H1 (cell line): ENCODE results near the gene THAP12. TPM values are rescaled to one million over a fixed set of nuclear protein-coding genes. Genes with fewer than 3 reads are reported as not detected.

ENCODE experiments used
- CTCF ChIA-PET: fragments of 300-600 bp; sonication (Branson Sonifier 250); formaldehyde crosslinking; loops from one replicate; lab custom pipeline; 2021; ENCODE audit not compliant: partially characterized antibody; lab: Charles Lee
- POLR2A ChIA-PET: fragments of 300-600 bp; sonication (Branson Sonifier 250); formaldehyde crosslinking; loops from one replicate; lab custom pipeline; 2021; ENCODE audit warnings: inconsistent platforms; ENCODE audit not compliant: partially characterized antibody; lab: Charles Lee
- DNase-seq, 2 experiments: peaks; one replicate each; pipeline versions ENCODE4 v3.0.0 to v3.0.0-alpha.2; 2010 to 2022; ENCODE audit warnings: low spot score in 2 of 2, low read depth in 1 of 2, mixed read lengths in 1 of 2
- FAIRE-seq: peaks from 2 replicates; lab custom pipeline; 2011; peaks lifted over from hg19 to GRCh38; lab: Jason Lieb, UNC
- H2AFZ ChIP-seq: 2 replicates; pipeline ENCODE4 v1.8.1; 2012; ENCODE audit warnings: low read length, inconsistent platforms
- H2AK5ac ChIP-seq: 2 replicates; pipeline ENCODE4 v1.6.1; 2013; ENCODE audit warnings: low read depth, low read length
- H2BK120ac ChIP-seq: replicated peaks from 2 replicates; pipeline ENCODE3; 2013; ENCODE audit warnings: low read depth, low read length, inconsistent platforms
- H2BK12ac ChIP-seq: 2 replicates; pipeline ENCODE4 v1.6.1; 2013; ENCODE audit warnings: low read depth, low read length
- H2BK15ac ChIP-seq: 2 replicates; pipeline ENCODE4 v1.6.1; 2013; ENCODE audit warnings: low read length
- H2BK20ac ChIP-seq: 2 replicates; pipeline ENCODE4 v1.6.1; 2013; ENCODE audit warnings: low read length
- H2BK5ac ChIP-seq: 2 replicates; pipeline ENCODE4 v1.6.1; 2013; ENCODE audit warnings: low read depth, low read length
- H3K14ac ChIP-seq: 2 replicates; pipeline ENCODE4 v1.6.1; 2013; ENCODE audit warnings: inconsistent platforms; ENCODE audit not compliant: insufficient read length
- H3K18ac ChIP-seq: 2 replicates; pipeline ENCODE4 v1.6.1; 2013; ENCODE audit warnings: low read length; ENCODE audit errors: extremely low read depth
- H3K23ac ChIP-seq: 2 replicates; pipeline ENCODE4 v1.6.1; 2013; ENCODE audit warnings: inconsistent platforms; ENCODE audit not compliant: insufficient read length
- H3K23me2 ChIP-seq: 2 replicates; pipeline ENCODE4 v1.6.1; 2013; ENCODE audit warnings: low read depth, low read length
- H3K27ac ChIP-seq: 2 replicates; pipeline ENCODE4 v1.6.1; 2011; ENCODE audit warnings: low read depth, low read length, inconsistent platforms
- H3K27me3 ChIP-seq, 4 experiments: replicated peaks in 1 of 4; 1 replicate in 1 of 4; 2 replicates in 3 of 4; pipeline versions ENCODE4 v1.6.1 to v1.8.1; 2011 to 2013; ENCODE audit warnings: low read length in 3 of 4, mild to moderate bottlenecking in 3 of 4, inconsistent platforms in 2 of 4, mixed read lengths in 2 of 4, moderate library complexity in 1 of 4; ENCODE audit not compliant: control insufficient read depth in 3 of 4, insufficient read depth in 3 of 4; ENCODE audit errors: extremely low read depth in 1 of 4
- H3K36me3 ChIP-seq, 4 experiments: 2 replicates each; pipeline versions ENCODE4 v1.6.1 to v1.8.1; 2011 to 2013; ENCODE audit warnings: mild to moderate bottlenecking in 4 of 4, low read length in 3 of 4, moderate library complexity in 2 of 4, control low read depth in 1 of 4, inconsistent platforms in 1 of 4; ENCODE audit not compliant: insufficient read depth in 4 of 4, control insufficient read depth in 2 of 4
- H3K4ac ChIP-seq: replicated peaks from 2 replicates; pipeline ENCODE3; 2013; ENCODE audit warnings: low read length, low read depth, mixed read lengths, inconsistent platforms; ENCODE audit not compliant: insufficient read length
- H3K4me1 ChIP-seq, 4 experiments: replicated peaks in 1 of 4; 1 replicate in 1 of 4; 2 replicates in 3 of 4; pipeline versions ENCODE4 v1.6.1 to v1.8.1; 2011 to 2013; ENCODE audit warnings: low read length in 3 of 4, inconsistent platforms in 2 of 4, mixed read lengths in 1 of 4; ENCODE audit not compliant: insufficient read depth in 4 of 4, control insufficient read depth in 3 of 4
- H3K4me2 ChIP-seq, 2 experiments: 2 replicates each; pipeline versions ENCODE4 v1.6.1 to v1.8.1; 2011 to 2013; ENCODE audit warnings: low read depth in 2 of 2, low read length in 2 of 2, control low read depth in 1 of 2, inconsistent platforms in 1 of 2, mild to moderate bottlenecking in 1 of 2; ENCODE audit not compliant: insufficient read depth in 1 of 2
- H3K4me3 ChIP-seq, 4 experiments: fragments of 200-600, 300-600 bp in 1 of 4; sonication (generic), shearing (Covaris generic), sonication (Bioruptor Twin) in 1 of 4; 2 replicates each; pipeline versions ENCODE4 v1.5.1 to v1.8.1; 2011 to 2016; ENCODE audit warnings: low read length in 4 of 4, low read depth in 3 of 4, control low read depth in 2 of 4, inconsistent platforms in 2 of 4, mild to moderate bottlenecking in 2 of 4, mixed read lengths in 1 of 4, moderate library complexity in 1 of 4; ENCODE audit not compliant: insufficient read depth in 2 of 4; ENCODE audit errors: extremely low read depth in 1 of 4
- H3K56ac ChIP-seq: replicated peaks from 2 replicates; pipeline ENCODE3; 2013; ENCODE audit warnings: low read depth, mild to moderate bottlenecking, mixed read lengths, low read length, inconsistent platforms; ENCODE audit not compliant: insufficient read length
- H3K79me1 ChIP-seq: 2 replicates; pipeline ENCODE4 v1.6.1; 2013; ENCODE audit warnings: low read depth, low read length, control low read depth
- H3K79me2 ChIP-seq, 2 experiments: 2 replicates each; pipeline versions ENCODE4 v1.6.1 to v1.8.1; 2012 to 2013; ENCODE audit warnings: low read length in 2 of 2, mild to moderate bottlenecking in 2 of 2, inconsistent platforms in 1 of 2; ENCODE audit not compliant: insufficient read depth in 2 of 2, control insufficient read depth in 1 of 2
- H3K9ac ChIP-seq, 4 experiments: replicated peaks in 1 of 4; 1 replicate in 1 of 4; 2 replicates in 3 of 4; pipeline versions ENCODE4 v1.6.1 to v1.8.1; 2011 to 2013; ENCODE audit warnings: low read depth in 3 of 4, low read length in 3 of 4, control low read depth in 2 of 4, mild to moderate bottlenecking in 2 of 4, moderate library complexity in 2 of 4, inconsistent platforms in 1 of 4; ENCODE audit errors: extremely low read depth in 1 of 4
- H3K9me3 ChIP-seq, 2 experiments: 2 replicates each; pipeline versions ENCODE4 v1.6.1 to v1.8.1; 2012 to 2013; ENCODE audit warnings: mild to moderate bottlenecking in 2 of 2, moderate library complexity in 2 of 2, control low read depth in 1 of 2, inconsistent platforms in 1 of 2, low read depth in 1 of 2, low read length in 1 of 2, mixed read lengths in 1 of 2; ENCODE audit not compliant: insufficient read depth in 2 of 2
- H4K20me1 ChIP-seq, 2 experiments: replicated peaks in 1 of 2; 2 replicates each; pipeline versions ENCODE3 to v1.8.1; 2011 to 2013; ENCODE audit warnings: inconsistent platforms in 2 of 2, low read length in 2 of 2, mild to moderate bottlenecking in 1 of 2; ENCODE audit not compliant: insufficient read depth in 2 of 2, control insufficient read depth in 1 of 2
- H4K5ac ChIP-seq: 2 replicates; pipeline ENCODE4 v1.6.1; 2013; ENCODE audit warnings: low read length, low read depth, mixed read lengths, inconsistent platforms; ENCODE audit not compliant: insufficient read length
- H4K8ac ChIP-seq: 2 replicates; pipeline ENCODE4 v1.8.0; 2013; ENCODE audit warnings: mild to moderate bottlenecking, moderate library complexity, low read length, inconsistent platforms; ENCODE audit not compliant: insufficient read depth; ENCODE audit errors: extremely low read depth
- H4K91ac ChIP-seq: replicated peaks from 2 replicates; pipeline ENCODE3; 2013; ENCODE audit warnings: low read length, mixed read lengths, inconsistent platforms; ENCODE audit not compliant: insufficient read length
- HDAC2 ChIP-seq, 2 experiments: fragments of 300-600 bp in 1 of 2; sonication (generic) in 1 of 2; IDR thresholded peaks; 2 replicates each; pipeline ENCODE4 v1.6.1; 2011 to 2012; ENCODE audit warnings: low read depth in 2 of 2, low read length in 2 of 2, mild to moderate bottlenecking in 2 of 2, moderate library complexity in 2 of 2, borderline replicate concordance in 1 of 2, inconsistent platforms in 1 of 2
- SIRT6 ChIP-seq: IDR thresholded peaks from one replicate; pipeline ENCODE4 v1.7.1; 2012; ENCODE audit warnings: low read length, inconsistent platforms
- WGBS, 2 experiments: shearing (Covaris generic) in 1 of 2; methylation state at CpG; one replicate each; pipeline versions ENCODE4 v1.1.6 to v1.1.7; 2013 to 2015; ENCODE audit warnings: low lambda C conversion rate in 2 of 2, mixed read lengths in 2 of 2, inconsistent platforms in 1 of 2, low coverage in 1 of 2, missing lambda C conversion rate in 1 of 2; ENCODE audit not compliant: insufficient replicate concordance in 2 of 2, insufficient coverage in 1 of 2, insufficient read length in 1 of 2; ENCODE audit errors: extremely low coverage in 1 of 2, missing lambda C conversion rate in 1 of 2; 5-methylcytosine and 5-hydroxymethylcytosine counted together
- polyA plus RNA-seq, 7 experiments: library from polyadenylated mRNA; depleted of rRNA in 3 of 7; stranded (reverse) in 5 of 7; unstranded in 2 of 7; fragments of >200 nt in 5 of 7; fragments of 200-250 nt in 2 of 7; gene quantifications; 1 replicate in 5 of 7; 2 replicates in 1 of 7; 4 replicates in 1 of 7; pipeline versions ENCODE4 v1.2.1 to v1.2.3, GENCODE V29; 2011 to 2013; ENCODE audit warnings: missing spikeins in 2 of 7, mixed read lengths in 2 of 7
- total RNA-seq: library from RNA; stranded (reverse); fragmentation: NEBNext Ultra II Directional; extraction: Animal tissue kit (Norgen Biotek cat#: 25700); gene quantifications from 2 replicates; pipeline ENCODE4 v1.2.1, GENCODE V29; 2021
- TF ChIP-seq, protein P1 (sequence below): IDR thresholded peaks from 2 replicates; pipeline ENCODE4 v1.6.1; 2012; ENCODE audit warnings: low read length, inconsistent platforms

THAP12 gene
- total and polyA plus RNA-seq, 2 of the 8 experiments (the other 6 are each of a cell fraction or from before 2014, with no cell fraction given), result 12.0 to 39.9 TPM

DNA sequence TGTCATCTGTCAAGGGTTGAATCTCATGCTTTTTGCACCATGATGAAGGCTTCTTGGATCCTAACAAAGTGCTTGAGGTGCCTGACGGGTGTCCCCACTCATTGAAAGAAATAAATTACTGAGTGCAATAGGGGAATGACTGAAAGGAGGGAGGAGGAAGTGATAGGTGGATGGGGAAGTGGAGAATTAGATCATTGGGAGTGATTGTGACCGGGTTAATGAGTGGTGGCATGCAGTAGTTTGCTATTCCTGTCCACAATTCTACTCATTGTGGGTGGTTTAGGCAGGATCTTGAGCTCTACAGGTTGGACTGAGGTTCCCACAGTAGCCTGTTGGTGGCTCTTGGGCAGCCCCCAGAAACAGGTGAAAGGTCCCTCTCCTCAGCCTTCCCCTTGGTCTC, 44.3 kb downstream of the THAP12 start:
- no peak overlapping the region for H4K5ac ChIP-seq
- H2AFZ ChIP-seq, result no peak overlapping the region
- no peak overlapping the region for H3K56ac ChIP-seq
- no peaks in the 10 kb centered on the region for H3K4me1 ChIP-seq
- H2BK12ac ChIP-seq, result no peak overlapping the region
- no peak overlapping the region for H3K27ac ChIP-seq
- H3K36me3 ChIP-seq, result no peaks in the 10 kb centered on the region
- H3K14ac ChIP-seq, result no peak overlapping the region
- no peaks in the 10 kb centered on the region for H3K79me1 ChIP-seq
- no peak overlapping the region for H4K8ac ChIP-seq
- no peak overlapping the region for H3K4me3 ChIP-seq
- POLR2A ChIA-PET, result interaction anchor here (0.7 kb wide), 1 partner anchor 235 kb away, joined by 3 read pairs; no protein-coding TSS in a partner anchor
- no peak overlapping the region for H2AK5ac ChIP-seq
- DNase-seq, result no peak
- no peak overlapping the region for H2BK120ac ChIP-seq
- H3K23ac ChIP-seq, result no peak overlapping the region
- H3K79me2 ChIP-seq, result no peaks in the 10 kb centered on the region
- no peaks in the 10 kb centered on the region for H3K27me3 ChIP-seq
- no peak for FAIRE-seq
- no peaks in the 10 kb centered on the region for H4K20me1 ChIP-seq
- no peak overlapping the region for H3K4me2 ChIP-seq
- H3K18ac ChIP-seq, result no peak overlapping the region
- no peaks in the 10 kb centered on the region for H3K23me2 ChIP-seq
- H3K9me3 ChIP-seq, result peaks cover 25 to 28% of the 10 kb centered on the region in 2 experiments
- H2BK15ac ChIP-seq, result no peak overlapping the region
- no peak overlapping the region for H2BK5ac ChIP-seq
- TF ChIP-seq SIRT6, result no peak
- TF ChIP-seq, protein P1, sequence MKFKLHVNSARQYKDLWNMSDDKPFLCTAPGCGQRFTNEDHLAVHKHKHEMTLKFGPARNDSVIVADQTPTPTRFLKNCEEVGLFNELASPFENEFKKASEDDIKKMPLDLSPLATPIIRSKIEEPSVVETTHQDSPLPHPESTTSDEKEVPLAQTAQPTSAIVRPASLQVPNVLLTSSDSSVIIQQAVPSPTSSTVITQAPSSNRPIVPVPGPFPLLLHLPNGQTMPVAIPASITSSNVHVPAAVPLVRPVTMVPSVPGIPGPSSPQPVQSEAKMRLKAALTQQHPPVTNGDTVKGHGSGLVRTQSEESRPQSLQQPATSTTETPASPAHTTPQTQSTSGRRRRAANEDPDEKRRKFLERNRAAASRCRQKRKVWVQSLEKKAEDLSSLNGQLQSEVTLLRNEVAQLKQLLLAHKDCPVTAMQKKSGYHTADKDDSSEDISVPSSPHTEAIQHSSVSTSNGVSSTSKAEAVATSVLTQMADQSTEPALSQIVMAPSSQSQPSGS, result no peak
- TF ChIP-seq HDAC2 (IDR thresholded peaks at IDR 0.05; ENCODE audit: borderline replicate concordance in 1 of 2, low read depth in 2 of 2, low read length in 2 of 2), result no peak
- CTCF ChIA-PET, result no interaction called here
- no peak overlapping the region for H4K91ac ChIP-seq
- 82% methylated on average over 2 of the region's 2 CpGs; no CpG with 5 or more reads in 1 of the 2 experiments for WGBS, 2 experiments
- H3K4ac ChIP-seq, result no peak overlapping the region
- no peak overlapping the region for H2BK20ac ChIP-seq
- H3K9ac ChIP-seq, result no peak overlapping the region
